GM12892 (cell line): Measurements from ENCODE around the gene GRM4.

ENCODE experiments used
- DNase-seq: peaks from one replicate; pipeline ENCODE4 v3.0.0; 2011; ENCODE audit not compliant: insufficient read length
- FAIRE-seq: peaks from 2 replicates; lab custom pipeline; 2011; peaks lifted over from hg19 to GRCh38; lab: Jason Lieb, UNC
- POLR2A ChIP-seq: IDR thresholded peaks from 2 replicates; pipeline ENCODE4 v1.6.1; 2011; ENCODE audit warnings: low read depth, low read length, control low read depth
- POLR2AphosphoS5 ChIP-seq: IDR thresholded peaks from 2 replicates; pipeline ENCODE4 v1.6.1; 2011; ENCODE audit warnings: low read depth, low read length, control low read depth
- TAF1 ChIP-seq: IDR thresholded peaks from 2 replicates; pipeline ENCODE4 v1.6.1; 2011; ENCODE audit warnings: low read depth, mild to moderate bottlenecking, control low read depth, low read length, borderline replicate concordance

Gene GRM4

GRCh38 chr6:34146801-34147592, 1.1 kb upstream of the GRM4 start:
- DNase-seq (no peak), FAIRE-seq (no peak)
- no peak for TF ChIP-seq TAF1
- TF ChIP-seq POLR2AphosphoS5, result no peak
- TF ChIP-seq POLR2A, result no peak

- FAIRE-seq (no peak), DNase-seq (no peak)
- TF ChIP-seq POLR2AphosphoS5, result no peak
- no peak for TF ChIP-seq TAF1
- TF ChIP-seq POLR2A, result no peak
These were observed 496 bp downstream of the GRM4 start for GRCh38 chr6:34145161-34146020.

- no peak for DNase-seq
- FAIRE-seq, result no peak
- TF ChIP-seq POLR2AphosphoS5 (no peak), TAF1 (no peak), POLR2A (no peak)
These were observed 1.2 kb downstream of the GRM4 start for GRCh38 chr6:34144581-34145160.

GRCh38 chr6:34143884-34144580, 1.9 kb downstream of the GRM4 start:
- DNase-seq (no peak), FAIRE-seq (no peak)
- TF ChIP-seq POLR2AphosphoS5, result no peak
- no peak for TF ChIP-seq POLR2A
- no peak for TF ChIP-seq TAF1

- TF ChIP-seq TAF1, result no peak
- TF ChIP-seq POLR2A, result no peak
- TF ChIP-seq POLR2AphosphoS5, result no peak
- no peak for DNase-seq
- no peak for FAIRE-seq
These were observed 2.5 kb downstream of the GRM4 start for GRCh38 chr6:34143196-34143883.

GRCh38 chr6:34142061-34142998, 3.6 kb downstream of the GRM4 start:
- no peak for DNase-seq
- FAIRE-seq, result no peak
- TF ChIP-seq POLR2AphosphoS5 (no peak), POLR2A (no peak), TAF1 (no peak)

- FAIRE-seq, result no peak
- no peak for TF ChIP-seq POLR2AphosphoS5
- no peak for TF ChIP-seq TAF1
- TF ChIP-seq POLR2A, result no peak
- no peak for DNase-seq
These were observed 5.8 kb downstream of the GRM4 start for GRCh38 chr6:34140075-34140474.

- FAIRE-seq (no peak), DNase-seq (no peak)
- TF ChIP-seq TAF1 (no peak), POLR2AphosphoS5 (no peak), POLR2A (no peak)
These were observed 6.9 kb downstream of the GRM4 start for GRCh38 chr6:34138914-34139510.

GRCh38 chr6:34138191-34138590, 7.7 kb downstream of the GRM4 start:
- no peak for DNase-seq
- TF ChIP-seq TAF1 (no peak), POLR2AphosphoS5 (no peak), POLR2A (no peak)
- no peak for FAIRE-seq

GRCh38 chr6:34135541-34135940, 10.3 kb downstream of the GRM4 start:
- TF ChIP-seq TAF1 (no peak), POLR2A (no peak), POLR2AphosphoS5 (no peak)
- FAIRE-seq, result no peak
- no peak for DNase-seq
